Osteoblast (primary cell): ENCODE data around the gene RELN. TPM values are rescaled to one million over a fixed set of nuclear protein-coding genes. Genes with fewer than 3 reads are reported as not detected.

ENCODE experiments used
- DNase-seq: peaks from one replicate; pipeline ENCODE4 v3.0.0; 2011; ENCODE audit warnings: low spot score, mixed read lengths; ENCODE audit not compliant: insufficient read length; ENCODE audit errors: missing footprints
- H2AFZ ChIP-seq: 2 replicates; pipeline ENCODE4 v1.6.0; 2011; ENCODE audit warnings: mild to moderate bottlenecking, low read length
- H3K27ac ChIP-seq: 2 replicates; pipeline ENCODE4 v1.5.1; 2011; ENCODE audit warnings: mild to moderate bottlenecking, low read depth, low read length, moderate library complexity
- H3K27me3 ChIP-seq: 2 replicates; pipeline ENCODE4 v1.6.0; 2012; ENCODE audit warnings: mild to moderate bottlenecking, control low read depth, inconsistent platforms, low read length, moderate library complexity; ENCODE audit not compliant: insufficient read depth
- H3K36me3 ChIP-seq: 2 replicates; pipeline ENCODE4 v1.5.1; 2011; ENCODE audit warnings: mild to moderate bottlenecking, low read length, control low read depth, moderate library complexity; ENCODE audit not compliant: insufficient read depth
- H3K4me1 ChIP-seq: 2 replicates; pipeline ENCODE4 v1.5.1; 2011; ENCODE audit warnings: mild to moderate bottlenecking, low read length, control low read depth, moderate library complexity; ENCODE audit not compliant: insufficient read depth
- H3K4me2 ChIP-seq: 2 replicates; pipeline ENCODE4 v1.6.0; 2011; ENCODE audit warnings: mild to moderate bottlenecking, low read length; ENCODE audit not compliant: insufficient read depth
- H3K4me3 ChIP-seq: fragments of 200-600 bp; sonication (generic); 3 replicates; pipeline ENCODE4 v1.5.1; 2012; ENCODE audit warnings: mild to moderate bottlenecking, low read length, inconsistent platforms; ENCODE audit not compliant: insufficient read depth
- H3K79me2 ChIP-seq: 2 replicates; pipeline ENCODE4 v1.6.0; 2012; ENCODE audit warnings: mild to moderate bottlenecking, low read length, control low read depth, inconsistent platforms; ENCODE audit not compliant: insufficient read depth
- H3K9me3 ChIP-seq: 2 replicates; pipeline ENCODE4 v1.5.1; 2011; ENCODE audit warnings: low read depth, low read length, control low read depth
- H4K20me1 ChIP-seq: 2 replicates; pipeline ENCODE4 v1.6.0; 2012; ENCODE audit warnings: mild to moderate bottlenecking, low read length, control low read depth; ENCODE audit not compliant: insufficient read depth
- CTCF ChIP-seq: IDR thresholded peaks from 2 replicates; pipeline ENCODE4 v1.5.1; 2011; ENCODE audit warnings: mild to moderate bottlenecking, low read depth, low read length, moderate library complexity; ENCODE audit errors: extremely low read depth
- total RNA-seq: library from RNA; depleted of rRNA; stranded (reverse); fragments of >200 nt; gene quantifications from 2 replicates; pipeline ENCODE4 v1.2.3, GENCODE V29; 2012

RELN gene
- total RNA-seq, 1 donor, result 0.36 TPM

GRCh38 chr7:103797647-103798307, 191.7 kb downstream of the RELN start:
- DNase-seq, result no peak
- Histone ChIP-seq H3K79me2 (no peaks in the 10 kb centered on the region), H3K4me2 (no peak overlapping the region), H3K27me3 (no peaks in the 10 kb centered on the region), H3K4me1 (no peaks in the 10 kb centered on the region), H3K4me3 (no peak overlapping the region), H4K20me1 (no peaks in the 10 kb centered on the region), H3K9me3 (no peaks in the 10 kb centered on the region), H3K27ac (no peak overlapping the region), H2AFZ (no peak overlapping the region), H3K36me3 (no peaks in the 10 kb centered on the region)
- TF ChIP-seq CTCF, result no peak

GRCh38 chr7:103796327-103796962, 193.0 kb downstream of the RELN start:
- no peaks in the 10 kb centered on the region for H3K9me3 ChIP-seq
- no peaks in the 10 kb centered on the region for H3K36me3 ChIP-seq
- no peak for TF ChIP-seq CTCF
- H3K79me2 ChIP-seq, result no peaks in the 10 kb centered on the region
- H3K4me2 ChIP-seq, result no peak overlapping the region
- H2AFZ ChIP-seq, result no peak overlapping the region
- no peaks in the 10 kb centered on the region for H3K4me1 ChIP-seq
- no peak overlapping the region for H3K27ac ChIP-seq
- no peak overlapping the region for H3K4me3 ChIP-seq
- no peak for DNase-seq
- H3K27me3 ChIP-seq, result no peaks in the 10 kb centered on the region
- H4K20me1 ChIP-seq, result no peaks in the 10 kb centered on the region

GRCh38 chr7:103795787-103796186, 193.7 kb downstream of the RELN start:
- H3K79me2 ChIP-seq, result no peaks in the 10 kb centered on the region
- H3K9me3 ChIP-seq, result no peaks in the 10 kb centered on the region
- H3K4me1 ChIP-seq, result no peaks in the 10 kb centered on the region
- no peak overlapping the region for H3K27ac ChIP-seq
- H4K20me1 ChIP-seq, result no peaks in the 10 kb centered on the region
- H3K27me3 ChIP-seq, result no peaks in the 10 kb centered on the region
- H3K36me3 ChIP-seq, result no peaks in the 10 kb centered on the region
- no peak overlapping the region for H2AFZ ChIP-seq
- no peak for DNase-seq
- no peak for TF ChIP-seq CTCF
- H3K4me3 ChIP-seq, result no peak overlapping the region
- H3K4me2 ChIP-seq, result no peak overlapping the region

- no peak for TF ChIP-seq CTCF
- no peaks in the 10 kb centered on the region for H3K79me2 ChIP-seq
These were observed 194.4 kb downstream of the RELN start for GRCh38 chr7:103795107-103795506.

More at GRCh38 chr7:103795107-103795506, 194.4 kb downstream of the RELN start:
- no peak overlapping the region for H3K4me3 ChIP-seq
- no peak overlapping the region for H3K4me2 ChIP-seq
- H3K36me3 ChIP-seq, result no peaks in the 10 kb centered on the region
- H4K20me1 ChIP-seq, result no peaks in the 10 kb centered on the region
- H3K4me1 ChIP-seq, result no peaks in the 10 kb centered on the region
- no peak for DNase-seq
- H3K27me3 ChIP-seq, result no peaks in the 10 kb centered on the region
- H2AFZ ChIP-seq, result no peak overlapping the region
- no peaks in the 10 kb centered on the region for H3K9me3 ChIP-seq
- no peak overlapping the region for H3K27ac ChIP-seq
